ENCODE results near the gene IGIP. TPM values are rescaled to one million over a fixed set of nuclear protein-coding genes. Genes with fewer than 3 reads are reported as not detected.

Gene IGIP
- total RNA-seq, 3 donors from 2014 or later (not counting 1 experiment from before 2014, with no cell fraction given), result 2.2 to 4.0 (median 4.0) TPM

DNA sequence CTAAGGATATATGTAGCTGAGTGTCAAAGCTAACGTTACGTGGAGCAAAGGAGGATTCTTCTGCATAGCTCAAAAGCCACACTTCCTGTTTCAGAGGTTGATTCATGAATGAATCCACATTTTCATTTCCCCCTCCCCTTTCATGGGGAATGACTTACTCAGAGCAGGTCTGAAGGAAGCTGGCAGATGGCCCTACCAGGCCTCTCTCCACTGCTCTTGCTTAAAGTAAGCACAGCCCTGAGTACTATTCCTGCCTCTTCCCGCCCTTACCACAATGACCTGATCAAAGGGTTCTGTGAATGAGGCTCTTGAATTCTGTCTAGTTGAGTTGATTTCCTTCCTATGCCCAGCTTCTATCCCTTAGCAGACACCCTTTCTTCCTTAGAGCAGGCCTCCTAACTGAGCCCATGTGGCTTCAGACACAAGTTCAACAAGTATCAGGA, 6.3 kb downstream of the IGIP start:
- no peaks in the 10 kb centered on the region for H3K36me3 Mint-ChIP-seq
- peak in 1 of 2 donors; percentile 26 for DNase-seq
- Histone ChIP-seq H3K27me3 (ENCODE audit: control insufficient read depth, insufficient read depth, low read length) (no peaks in the 10 kb centered on the region), H3K4me1 (ENCODE audit: control insufficient read depth, insufficient read depth, low read length) (peaks cover 13% of the 10 kb centered on the region), H3K27ac (ENCODE audit: low read length) (no peak overlapping the region), H3K4me3 (ENCODE audit: low read length) (no peak overlapping the region), H3K36me3 (ENCODE audit: control insufficient read depth, insufficient read depth, low read length) (no peaks in the 10 kb centered on the region), H3K9me3 (ENCODE audit: control insufficient read depth, insufficient read depth, low read length) (no peaks in the 10 kb centered on the region)
- intact Hi-C loops (cut with micrococcal nuclease), result no loop called here
- TF ChIP-seq, protein P1, sequence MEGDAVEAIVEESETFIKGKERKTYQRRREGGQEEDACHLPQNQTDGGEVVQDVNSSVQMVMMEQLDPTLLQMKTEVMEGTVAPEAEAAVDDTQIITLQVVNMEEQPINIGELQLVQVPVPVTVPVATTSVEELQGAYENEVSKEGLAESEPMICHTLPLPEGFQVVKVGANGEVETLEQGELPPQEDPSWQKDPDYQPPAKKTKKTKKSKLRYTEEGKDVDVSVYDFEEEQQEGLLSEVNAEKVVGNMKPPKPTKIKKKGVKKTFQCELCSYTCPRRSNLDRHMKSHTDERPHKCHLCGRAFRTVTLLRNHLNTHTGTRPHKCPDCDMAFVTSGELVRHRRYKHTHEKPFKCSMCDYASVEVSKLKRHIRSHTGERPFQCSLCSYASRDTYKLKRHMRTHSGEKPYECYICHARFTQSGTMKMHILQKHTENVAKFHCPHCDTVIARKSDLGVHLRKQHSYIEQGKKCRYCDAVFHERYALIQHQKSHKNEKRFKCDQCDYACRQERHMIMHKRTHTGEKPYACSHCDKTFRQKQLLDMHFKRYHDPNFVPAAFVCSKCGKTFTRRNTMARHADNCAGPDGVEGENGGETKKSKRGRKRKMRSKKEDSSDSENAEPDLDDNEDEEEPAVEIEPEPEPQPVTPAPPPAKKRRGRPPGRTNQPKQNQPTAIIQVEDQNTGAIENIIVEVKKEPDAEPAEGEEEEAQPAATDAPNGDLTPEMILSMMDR (IDR thresholded peaks at IDR 0.05), result no peak
- no peaks in the 10 kb centered on the region for H3K9me3 Mint-ChIP-seq
- peak overlapping the region in 1 of 2 donors; percentile 16 for H3K27ac Mint-ChIP-seq
- 25% methylated on average over 2 of the region's 3 CpGs for WGBS (ENCODE audit: insufficient coverage)
- no peaks in the 10 kb centered on the region for H3K27me3 Mint-ChIP-seq (ENCODE audit: low read depth in 2 of 2)
- ATAC-seq, result peak in 2 of 3 donors; percentile 17 to 23
- H3K4me1 Mint-ChIP-seq, result peaks cover 37 to 39% of the 10 kb centered on the region in 2 donors
- H3K4me3 Mint-ChIP-seq, result no peak overlapping the region

DNA sequence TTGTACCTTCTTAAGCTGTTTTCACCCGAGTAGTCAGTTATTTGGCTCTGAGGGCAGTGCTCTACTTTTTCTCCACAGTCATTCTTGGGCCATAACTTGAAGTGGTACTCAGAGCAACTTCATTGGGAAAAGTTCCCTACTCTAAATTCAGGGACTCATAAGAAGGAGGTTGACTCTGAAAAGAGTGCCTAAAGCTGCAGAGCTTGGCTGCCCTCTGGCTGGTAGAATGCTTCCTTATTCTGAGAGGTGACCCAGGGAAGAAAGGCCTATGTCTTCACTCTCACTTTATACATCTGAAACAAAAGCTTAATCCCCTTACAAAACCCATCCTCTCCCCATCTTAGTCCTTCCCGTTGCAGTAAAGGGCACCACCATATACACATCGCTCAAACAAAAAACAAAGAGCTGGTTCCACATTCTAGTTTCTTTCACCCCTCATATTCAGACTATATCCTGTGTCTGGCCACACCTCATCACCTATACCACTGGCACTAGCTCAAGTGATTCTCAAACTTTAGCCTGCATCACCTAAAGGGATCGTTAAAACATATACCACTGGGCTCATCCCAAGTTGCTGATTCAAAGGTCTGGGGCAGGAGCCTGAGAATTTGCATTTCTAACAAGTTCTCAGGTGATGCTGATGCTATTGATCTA, 7.9 kb downstream of the IGIP start:
- Histone ChIP-seq H3K27ac (ENCODE audit: low read length) (no peak overlapping the region), H3K4me1 (ENCODE audit: control insufficient read depth, insufficient read depth, low read length) (peaks cover 13% of the 10 kb centered on the region), H3K4me3 (ENCODE audit: low read length) (no peak overlapping the region), H3K27me3 (ENCODE audit: control insufficient read depth, insufficient read depth, low read length) (no peaks in the 10 kb centered on the region), H3K36me3 (ENCODE audit: control insufficient read depth, insufficient read depth, low read length) (no peaks in the 10 kb centered on the region), H3K9me3 (ENCODE audit: control insufficient read depth, insufficient read depth, low read length) (no peaks in the 10 kb centered on the region)
- intact Hi-C loops (cut with micrococcal nuclease), result no loop called here
- Mint-ChIP-seq H3K36me3 (no peaks in the 10 kb centered on the region), H3K27me3 (ENCODE audit: low read depth in 2 of 2) (no peaks in the 10 kb centered on the region), H3K4me1 (peaks cover 37% of the 10 kb centered on the region in 2 donors), H3K9me3 (no peaks in the 10 kb centered on the region), H3K4me3 (peak overlapping the region; percentile 66), H3K27ac (peak overlapping the region in 1 of 2 donors; percentile 6)
- TF ChIP-seq, protein P1 (IDR thresholded peaks at IDR 0.05), result no peak
- WGBS (ENCODE audit: insufficient coverage), result 69% methylated on average over 4 of the region's 4 CpGs
- DNase-seq, result no peak
- peak; percentile 68 to 83 (median 78) for ATAC-seq

DNA sequence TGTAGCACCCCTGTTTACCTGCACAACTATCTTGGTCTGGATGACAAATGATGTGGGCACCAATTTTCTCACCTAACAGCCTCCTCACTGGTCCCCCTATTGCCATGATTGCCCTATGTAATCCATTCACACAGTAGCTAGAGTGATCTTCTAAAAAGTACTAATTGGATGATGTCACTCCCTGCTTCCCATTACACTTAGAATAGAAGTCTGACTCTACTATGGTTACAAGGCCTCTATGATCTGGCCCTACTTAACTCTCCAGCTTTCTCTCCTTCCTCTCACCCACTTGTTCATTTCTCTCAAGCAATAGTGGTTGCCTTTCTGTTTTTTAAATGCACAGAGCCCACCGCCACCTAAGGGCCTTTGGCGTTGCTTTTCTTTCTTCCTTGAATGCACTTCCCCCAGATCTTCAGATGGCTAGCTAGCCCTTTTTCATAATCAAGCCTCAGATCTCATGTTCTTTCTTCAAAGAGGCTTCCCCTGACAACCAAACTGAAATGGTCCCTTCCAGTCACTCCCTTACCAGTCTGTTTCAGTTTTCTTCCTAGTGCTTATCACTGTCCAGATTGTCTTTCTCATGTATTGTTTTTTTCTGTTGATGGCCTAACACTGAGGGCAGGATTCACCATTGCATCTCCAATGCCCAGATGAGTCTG, 8.7 kb downstream of the IGIP start:
- ATAC-seq (peak in 1 of 3 donors; percentile 27), DNase-seq (no peak)
- Mint-ChIP-seq H3K9me3 (no peaks in the 10 kb centered on the region), H3K36me3 (no peaks in the 10 kb centered on the region), H3K4me3 (peak overlapping the region; percentile 33), H3K27ac (peak overlapping the region in 1 of 2 donors; percentile 6), H3K27me3 (ENCODE audit: low read depth in 2 of 2) (no peaks in the 10 kb centered on the region), H3K4me1 (peaks cover 37% of the 10 kb centered on the region in 2 donors)
- Histone ChIP-seq H3K27ac (ENCODE audit: low read length) (no peak overlapping the region), H3K4me3 (ENCODE audit: low read length) (no peak overlapping the region), H3K4me1 (ENCODE audit: control insufficient read depth, insufficient read depth, low read length) (peaks cover 13% of the 10 kb centered on the region), H3K9me3 (ENCODE audit: control insufficient read depth, insufficient read depth, low read length) (no peaks in the 10 kb centered on the region), H3K36me3 (ENCODE audit: control insufficient read depth, insufficient read depth, low read length) (no peaks in the 10 kb centered on the region), H3K27me3 (ENCODE audit: control insufficient read depth, insufficient read depth, low read length) (no peaks in the 10 kb centered on the region)
- intact Hi-C loops (cut with micrococcal nuclease), result no loop called here
- WGBS (ENCODE audit: insufficient coverage), result 75% methylated on average over 2 of the region's 2 CpGs
- TF ChIP-seq, protein P1 (IDR thresholded peaks at IDR 0.05), result no peak
